GM18858 (cell line): ENCODE results near the gene PGP.

Experiments used
- ATAC-seq: cut with Tn5 transposase; IDR thresholded peaks from one replicate; pipeline ENCODE4 v1.9.1; 2021; ENCODE audit not compliant: unreplicated experiment

The PGP gene

DNA sequence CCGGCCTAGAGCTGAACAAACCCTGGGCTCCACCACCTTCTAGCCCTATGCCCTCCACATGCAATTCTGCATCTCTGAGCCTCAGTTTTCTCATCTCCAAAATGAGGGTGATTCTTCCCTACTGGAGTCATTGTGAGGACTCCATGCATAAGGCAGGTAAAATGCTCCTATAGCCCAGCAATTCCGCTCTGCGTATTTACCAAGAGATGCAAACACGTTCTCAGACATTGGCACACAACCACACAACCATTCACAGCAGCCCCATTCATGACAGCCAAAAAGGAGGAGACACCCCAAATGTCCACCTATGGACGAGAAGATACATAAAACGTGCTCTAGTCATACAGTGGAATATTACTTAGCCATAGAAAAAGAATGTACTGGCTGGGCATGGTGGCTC, 14.3 kb downstream of the PGP start:
- no peak for ATAC-seq

DNA sequence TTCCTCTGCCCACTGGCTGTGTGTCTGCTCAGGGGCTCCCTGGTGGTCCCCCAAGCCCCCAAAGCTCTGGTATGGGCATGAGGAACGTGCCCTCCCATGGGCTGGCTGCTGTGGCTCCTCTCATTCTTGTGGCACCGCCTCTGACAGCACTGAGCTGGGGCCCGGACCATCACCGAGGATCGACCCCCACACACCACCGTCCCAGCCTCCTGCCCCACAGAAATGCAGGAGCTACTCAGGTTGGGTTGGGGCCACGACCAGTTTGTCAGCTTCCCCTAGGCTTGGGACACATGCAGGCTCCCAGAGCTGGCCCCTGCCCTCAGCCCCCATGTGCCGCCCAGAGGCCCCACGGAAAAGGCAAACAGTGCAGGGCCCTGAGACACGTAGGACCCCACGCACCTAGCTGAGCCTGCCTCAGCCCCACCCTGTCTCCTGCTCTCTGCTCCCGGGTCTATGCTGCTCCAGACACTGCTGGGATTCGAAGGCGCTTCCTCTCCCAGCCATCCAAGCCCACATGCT, 15.0 kb downstream of the PGP start:
- ATAC-seq: no peak

DNA sequence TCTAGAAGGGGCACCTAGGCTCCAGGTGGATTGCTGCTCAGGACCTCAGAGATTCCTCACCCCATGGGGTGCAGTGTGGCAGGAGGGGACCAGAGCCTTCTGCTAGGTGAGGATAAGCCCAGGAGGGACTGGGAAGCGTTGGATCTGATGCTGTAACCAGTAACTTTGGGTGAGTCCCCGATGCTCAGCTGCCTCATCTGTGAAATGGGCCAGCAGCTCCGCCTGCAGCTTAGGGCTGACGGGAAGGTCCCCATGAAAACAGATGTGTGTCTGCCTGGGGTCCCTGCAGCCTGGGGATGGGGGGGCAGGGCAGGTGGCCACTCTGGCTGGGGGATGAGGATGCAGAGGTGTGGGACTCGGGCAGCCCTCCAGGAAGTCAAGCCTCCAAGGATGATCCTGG, 15.5 kb downstream of the PGP start:
- no peak for ATAC-seq

DNA sequence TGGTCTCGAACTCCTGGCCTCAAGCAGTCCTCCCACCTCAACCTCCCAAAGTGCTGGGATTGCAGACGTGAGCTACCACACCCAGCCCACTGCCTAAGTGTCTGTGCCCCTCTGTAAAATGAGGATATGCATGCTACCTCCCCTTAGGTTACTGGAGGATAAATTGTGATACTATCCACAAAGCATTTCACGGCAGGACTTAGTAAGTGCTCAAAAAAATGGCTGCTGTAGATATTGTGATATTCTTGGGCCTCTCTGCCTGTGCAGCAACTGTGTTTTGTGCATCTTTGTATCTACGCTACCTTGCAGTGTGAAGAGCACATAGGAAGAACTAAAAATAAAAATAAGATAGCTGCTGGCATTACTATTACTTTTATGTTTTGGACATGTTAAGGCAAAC, 16.4 kb downstream of the PGP start:
- no peak for ATAC-seq

DNA sequence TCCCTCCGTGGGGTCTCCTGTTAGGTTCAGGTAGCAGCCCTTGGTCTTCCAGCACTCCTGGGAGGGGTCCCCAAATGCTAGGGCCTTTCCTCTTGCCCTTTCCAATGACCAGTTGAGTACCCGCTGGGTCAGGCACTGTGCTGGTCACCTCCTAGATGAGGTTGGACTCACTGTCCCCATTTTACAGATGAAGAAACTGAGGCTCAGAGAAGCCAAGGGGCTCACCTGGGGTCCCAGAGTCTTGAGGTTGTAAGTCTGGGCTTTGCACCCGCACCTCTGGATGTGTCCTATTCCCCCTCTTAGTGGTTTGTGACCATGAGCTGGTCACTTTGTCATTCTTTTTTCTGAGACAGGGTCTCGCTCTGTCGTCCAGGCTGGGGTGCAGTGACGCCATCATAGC, 16.9 kb downstream of the PGP start:
- no peak for ATAC-seq

DNA sequence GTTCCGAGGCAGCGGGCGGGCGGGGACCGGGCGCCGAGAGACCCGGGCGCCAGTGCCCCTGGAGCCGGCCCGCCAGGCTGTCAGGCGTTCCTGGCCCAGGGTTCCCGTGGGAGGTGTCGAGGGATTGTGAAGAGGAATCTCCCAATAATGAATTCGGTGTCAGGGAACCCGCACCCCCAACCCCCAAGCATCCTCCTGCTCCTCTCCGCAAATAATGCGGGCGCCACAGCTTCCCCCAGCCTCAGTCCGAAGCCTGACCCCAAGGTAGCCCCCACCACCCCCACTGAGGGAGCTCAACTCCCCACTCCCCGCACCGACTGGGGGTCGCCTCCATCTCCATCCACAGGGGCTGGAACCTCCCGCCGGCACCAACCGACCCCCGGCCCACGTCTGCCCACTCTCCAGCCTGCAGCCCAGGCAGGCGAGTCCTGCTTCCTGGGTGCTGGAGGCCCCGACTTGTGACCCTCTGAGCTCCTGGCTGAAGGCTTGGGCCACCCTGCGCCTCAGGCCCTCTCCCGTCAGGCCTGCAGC, 17.6 kb downstream of the PGP start:
- no peak for ATAC-seq

DNA sequence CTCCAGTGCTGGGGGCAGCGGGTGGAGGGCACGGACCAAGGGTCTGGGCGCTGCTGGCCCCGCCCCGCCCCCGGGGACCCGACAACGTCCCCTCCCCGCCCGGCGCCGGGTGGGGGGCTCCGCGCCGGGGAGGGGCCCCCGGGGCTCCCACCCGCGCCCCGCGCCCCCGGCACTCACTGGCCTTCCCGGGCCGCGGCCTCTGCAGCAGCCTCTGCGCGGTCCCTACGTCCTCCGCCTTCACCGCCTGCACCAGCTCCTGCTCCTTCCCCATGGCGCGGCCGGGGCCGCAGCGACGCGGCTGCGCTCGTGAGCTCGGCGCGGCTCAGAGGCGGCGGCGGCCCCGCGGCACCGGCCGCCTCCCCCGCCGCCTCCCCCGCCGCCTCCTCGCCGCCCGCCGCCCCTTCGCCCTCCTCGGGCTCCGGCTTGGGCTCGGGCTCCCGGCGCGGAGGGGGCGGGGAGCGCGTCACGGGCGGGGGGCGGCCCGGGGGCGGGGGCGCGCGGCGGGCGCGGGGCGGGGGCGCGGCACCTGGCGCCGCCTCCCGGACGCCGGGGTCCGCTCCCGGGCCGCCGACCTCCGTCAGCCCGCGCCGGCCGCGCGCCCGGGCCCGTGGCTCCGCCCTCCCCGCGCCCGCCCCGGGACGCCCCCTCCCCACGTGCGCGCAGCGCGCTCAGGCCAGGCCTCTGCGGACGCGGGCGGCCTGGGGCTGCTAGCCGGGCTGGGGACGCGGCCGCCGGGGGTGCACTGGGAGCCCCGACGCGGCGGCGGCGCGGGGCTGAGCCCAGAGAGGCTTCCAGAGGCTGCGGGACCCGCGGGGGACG, 18.3 kb downstream of the PGP start, which contains the start of gene CASKIN1:
Gene CASKIN1, minus strand, starts transcription at position 444 of the 819 bp plus-strand sequence. Its CDS starts 173 bp downstream, at position 271.
- no peak for ATAC-seq

DNA sequence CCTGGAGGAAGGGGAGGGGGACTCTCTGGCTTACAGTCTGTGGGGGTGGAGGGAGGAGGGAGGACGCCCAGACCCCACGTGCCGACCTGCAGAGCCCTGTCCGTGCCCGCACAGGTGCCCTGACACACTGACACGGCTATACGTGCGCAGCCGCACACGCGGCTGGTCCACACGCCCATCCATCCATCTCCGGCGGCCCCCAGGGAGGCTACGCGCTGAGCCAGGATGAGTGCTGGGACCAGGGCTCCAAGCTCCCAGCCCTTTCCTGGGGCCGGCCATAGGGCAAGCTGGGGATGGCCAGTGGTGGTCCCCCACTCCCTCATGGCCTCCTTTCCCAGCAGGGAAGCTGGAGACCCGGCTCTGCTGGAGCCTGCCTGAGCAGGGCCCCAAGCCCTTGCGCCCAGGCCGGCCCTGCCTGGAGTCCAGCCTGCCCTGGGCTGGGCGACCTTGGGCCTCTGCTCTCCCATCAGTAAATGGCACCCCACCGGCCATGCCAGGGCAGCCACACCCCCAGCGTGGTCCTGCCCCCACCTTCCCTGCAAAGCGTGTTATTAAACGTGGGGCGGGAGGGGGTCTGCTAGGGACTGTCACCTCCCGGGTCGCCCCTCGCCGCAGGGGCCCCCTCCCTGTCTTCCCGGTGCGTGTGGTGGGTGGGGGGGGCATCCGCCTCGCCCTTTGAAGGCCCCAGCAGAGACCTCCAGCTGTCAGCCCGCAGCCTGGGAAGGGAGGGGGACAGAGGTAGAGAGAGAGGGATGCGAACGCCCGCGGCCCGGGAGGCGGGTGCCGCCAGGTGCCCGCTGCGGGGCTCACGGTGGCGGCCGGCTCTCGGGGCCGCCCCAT, 19.1 kb downstream of the PGP start:
- ATAC-seq: no peak

DNA sequence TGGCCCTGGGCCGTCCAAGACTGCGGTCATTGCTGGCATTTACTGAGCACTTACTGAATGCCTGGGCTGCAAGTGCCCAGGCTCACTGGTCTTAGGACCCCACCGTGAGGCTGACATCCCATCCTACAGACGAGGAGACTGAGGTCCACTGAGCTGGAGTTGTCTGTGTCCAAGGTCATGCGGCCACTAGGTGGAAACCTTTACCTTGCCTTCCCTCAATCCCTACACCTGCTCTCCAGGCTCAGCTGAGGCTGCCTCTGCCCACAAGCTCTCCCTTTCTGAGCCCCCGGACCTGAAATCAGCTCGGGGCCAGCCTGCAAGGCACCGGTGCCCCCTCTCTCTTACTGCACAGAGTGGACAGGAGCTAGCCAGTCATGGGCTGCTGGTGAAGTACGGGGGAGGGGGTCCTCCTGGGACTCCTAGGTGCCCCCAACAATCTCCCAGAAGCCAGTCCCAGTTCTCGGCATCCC, 19.8 kb downstream of the PGP start:
- ATAC-seq: no peak

DNA sequence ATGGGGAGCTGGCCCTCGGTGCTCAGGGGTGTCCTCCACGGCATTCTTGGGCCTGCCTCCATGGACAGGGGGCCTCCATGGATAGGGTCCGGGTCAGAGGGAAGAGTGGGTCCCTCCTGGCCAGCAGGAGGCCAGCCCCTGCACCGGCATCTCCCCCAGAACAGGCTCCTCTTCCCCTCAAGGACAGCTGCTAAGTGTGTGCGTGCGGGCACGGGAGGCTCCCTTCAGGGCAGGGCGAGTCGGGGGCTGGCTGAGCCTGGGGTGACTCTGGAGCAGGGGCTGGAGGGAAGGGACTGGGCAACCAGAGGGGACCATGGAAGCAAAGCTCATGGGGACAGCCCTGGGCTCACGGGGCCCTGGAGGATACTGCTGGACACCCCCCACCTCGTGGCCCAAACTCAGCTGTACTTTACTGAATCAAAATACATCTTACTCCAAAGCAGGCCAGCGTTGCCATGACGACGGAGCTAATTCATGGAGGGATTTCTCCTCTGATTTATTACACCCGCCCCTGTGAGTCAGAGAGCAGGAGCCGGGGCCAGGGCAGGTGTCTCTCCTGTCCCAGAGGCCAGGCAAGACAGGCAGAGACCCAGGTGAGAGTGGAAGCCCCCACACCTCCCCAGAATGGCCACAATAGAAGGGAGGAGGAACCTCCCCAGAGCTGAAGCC, 20.3 kb downstream of the PGP start:
- ATAC-seq: no peak

DNA sequence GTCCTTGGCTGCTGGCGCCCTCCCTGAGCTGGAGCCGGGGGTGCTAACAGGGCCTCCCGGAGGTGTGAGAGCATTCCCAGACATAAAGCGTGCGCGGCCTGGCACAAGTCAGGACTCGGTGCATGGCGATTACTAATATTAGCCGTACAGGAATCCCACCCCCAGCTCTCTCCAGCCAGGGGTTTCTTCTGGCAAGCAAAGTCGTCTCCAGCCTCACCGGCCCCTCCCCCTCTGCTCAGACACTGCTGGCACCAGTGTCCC, 23.3 kb downstream of the PGP start:
- ATAC-seq: no peak

DNA sequence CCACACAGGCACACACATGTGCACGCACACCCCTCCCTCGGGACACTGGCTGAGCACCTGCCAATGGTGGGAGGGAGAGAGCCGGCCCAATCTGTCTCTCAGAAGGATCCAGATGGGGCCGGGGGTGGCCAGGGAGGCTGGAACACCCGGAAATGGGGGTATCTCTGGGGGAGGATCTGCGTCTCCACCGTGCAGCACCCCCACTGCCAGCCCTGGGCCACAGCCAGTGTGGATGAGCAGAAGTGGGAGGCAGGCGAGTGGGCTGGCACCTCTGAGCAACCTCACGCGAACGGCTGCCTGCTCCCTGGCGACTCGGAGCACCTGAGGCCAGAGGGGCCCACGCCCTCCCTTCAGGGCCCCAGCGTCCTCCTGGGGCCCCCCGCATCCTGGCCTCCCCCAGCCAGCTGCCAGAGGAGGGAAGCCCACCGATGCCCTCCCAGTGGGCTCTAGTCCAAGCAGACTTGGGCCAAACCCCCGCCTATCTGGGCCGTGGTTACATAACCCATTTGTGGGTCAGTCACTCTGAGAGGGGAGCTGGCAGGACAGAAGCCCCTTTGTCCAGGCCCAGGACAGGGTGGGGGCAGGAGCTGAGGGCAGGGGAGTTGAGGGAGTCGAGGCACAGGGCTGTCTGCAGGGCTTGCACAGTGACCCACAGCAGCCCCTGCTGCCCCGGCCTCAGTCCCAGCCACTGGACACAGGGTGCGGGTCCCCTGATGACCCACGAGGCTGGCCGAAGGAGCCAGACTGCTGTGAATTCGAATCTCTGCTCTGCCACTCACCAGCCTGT, 23.8 kb downstream of the PGP start:
- no peak for ATAC-seq

DNA sequence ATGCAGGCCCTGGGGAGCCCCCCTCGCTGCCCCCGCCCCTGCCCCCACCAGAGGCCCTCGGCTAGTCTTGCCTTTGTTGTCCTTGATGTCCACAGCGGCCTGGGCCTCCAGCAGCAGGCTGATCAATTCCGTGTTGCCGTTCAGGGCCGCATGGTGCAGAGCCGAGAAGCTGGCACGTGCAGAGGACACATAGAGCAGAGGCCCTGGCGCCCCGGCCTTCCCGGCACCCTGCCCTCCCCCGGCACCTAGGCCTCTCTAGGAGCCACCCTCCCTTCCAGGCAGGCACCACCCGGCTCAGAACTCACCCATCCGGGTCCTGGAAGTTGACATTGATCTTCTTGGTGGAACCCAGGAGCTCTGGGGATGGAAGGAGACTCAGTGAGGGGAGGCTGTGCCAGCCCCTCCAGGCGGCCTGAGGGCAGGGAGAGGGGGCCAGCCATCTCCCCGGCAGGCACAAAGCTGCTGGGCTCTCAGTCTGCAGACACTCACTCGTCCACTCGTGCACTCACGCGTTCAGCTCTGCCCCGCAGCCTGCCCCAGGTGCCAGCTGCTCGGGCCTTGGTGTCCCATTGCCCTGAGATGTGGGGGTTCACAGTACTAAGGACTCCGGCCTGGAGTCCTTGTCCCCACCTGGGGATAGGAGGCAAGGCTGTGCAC, 24.5 kb downstream of the PGP start:
- no peak for ATAC-seq

DNA sequence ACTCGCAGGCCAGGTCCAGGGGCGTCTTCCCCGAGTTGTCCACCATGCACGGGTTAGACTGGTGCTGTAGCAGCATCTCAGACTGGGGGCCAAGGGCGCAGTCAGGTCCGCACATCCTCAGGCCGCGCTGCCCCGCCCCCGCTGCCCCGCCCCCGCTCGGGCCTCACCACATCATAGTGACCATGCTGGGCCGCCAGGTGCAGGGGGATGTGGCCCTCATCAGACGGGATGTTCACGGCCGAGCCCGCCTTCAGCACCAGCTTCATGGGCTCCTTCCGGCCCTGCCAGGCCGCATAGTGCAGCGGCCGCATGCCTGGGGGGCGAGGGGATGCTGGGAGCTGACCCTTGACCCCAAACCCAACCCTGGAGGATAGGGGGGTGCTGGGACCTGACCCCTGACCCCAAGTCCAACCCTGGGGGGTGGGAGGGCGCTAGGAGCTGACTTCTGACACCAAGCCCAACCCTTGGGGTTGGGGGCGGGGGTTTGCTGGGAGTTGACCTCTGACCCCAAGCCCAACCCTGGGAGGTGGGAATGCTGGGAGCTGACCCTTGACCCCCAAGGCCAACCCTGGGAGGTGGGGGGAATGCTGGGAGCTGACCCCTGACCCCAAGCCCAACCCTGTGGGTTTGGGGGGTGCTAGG, 25.3 kb downstream of the PGP start:
- ATAC-seq: no peak

DNA sequence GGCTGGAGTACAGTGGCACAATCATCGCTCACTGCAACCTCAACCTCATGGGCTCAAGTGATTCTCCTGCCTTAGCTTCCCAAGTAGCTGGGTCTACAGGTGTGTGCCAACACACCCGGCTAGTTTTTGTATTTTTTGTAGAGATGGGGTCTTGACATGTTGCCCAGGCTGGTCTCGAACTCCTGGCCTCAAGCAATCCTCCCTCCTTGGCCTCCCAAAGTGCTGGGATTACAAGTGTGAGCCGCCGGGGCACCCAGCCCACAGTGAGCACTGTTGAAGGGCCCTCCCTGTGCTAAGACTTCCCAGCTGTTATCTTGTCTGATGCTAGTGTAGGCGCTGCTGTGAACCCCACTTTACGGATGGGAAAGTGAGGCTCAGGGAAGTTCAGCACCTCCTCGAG, 26.2 kb downstream of the PGP start:
- ATAC-seq: no peak

DNA sequence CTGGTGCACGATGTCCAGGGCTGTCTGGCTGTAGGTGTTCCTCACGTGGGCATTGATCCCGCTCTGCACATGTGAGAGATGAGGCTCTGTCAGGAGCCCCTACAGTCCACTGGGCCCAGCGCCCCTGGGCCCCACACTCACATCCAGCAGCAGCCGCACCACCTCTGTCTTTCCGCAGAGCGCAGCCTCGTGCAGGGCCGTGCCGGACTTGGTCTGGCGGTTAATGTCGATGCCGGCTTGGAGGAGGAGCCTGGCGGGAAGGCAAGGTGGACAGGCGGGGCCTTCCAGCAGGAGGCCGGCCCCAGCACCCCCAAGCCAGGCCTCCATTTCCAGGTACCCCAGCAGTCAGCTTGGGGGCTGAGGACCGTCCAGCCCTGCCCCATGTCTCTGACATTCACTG, 27.4 kb downstream of the PGP start:
- ATAC-seq: no peak

DNA sequence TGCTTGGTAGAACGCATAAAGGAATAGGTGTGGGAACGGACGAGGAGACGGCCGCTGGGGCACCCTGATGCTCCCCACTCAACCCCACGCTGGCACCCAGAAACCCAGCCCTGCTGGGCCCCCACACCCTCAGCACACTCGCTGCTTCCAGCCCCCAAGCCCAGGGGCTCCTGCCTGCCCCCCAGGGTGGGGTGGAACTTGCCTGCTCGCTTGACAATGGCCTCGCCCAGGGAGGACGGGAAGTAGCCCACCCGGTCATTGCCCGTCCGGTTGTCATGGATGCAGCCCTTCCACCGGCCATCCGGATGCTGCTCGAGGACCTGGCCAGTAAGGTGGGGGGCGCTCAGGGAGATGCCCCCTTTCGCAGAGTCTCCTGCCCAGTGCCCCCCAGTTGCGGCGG, 28.1 kb downstream of the PGP start:
- ATAC-seq: no peak

DNA sequence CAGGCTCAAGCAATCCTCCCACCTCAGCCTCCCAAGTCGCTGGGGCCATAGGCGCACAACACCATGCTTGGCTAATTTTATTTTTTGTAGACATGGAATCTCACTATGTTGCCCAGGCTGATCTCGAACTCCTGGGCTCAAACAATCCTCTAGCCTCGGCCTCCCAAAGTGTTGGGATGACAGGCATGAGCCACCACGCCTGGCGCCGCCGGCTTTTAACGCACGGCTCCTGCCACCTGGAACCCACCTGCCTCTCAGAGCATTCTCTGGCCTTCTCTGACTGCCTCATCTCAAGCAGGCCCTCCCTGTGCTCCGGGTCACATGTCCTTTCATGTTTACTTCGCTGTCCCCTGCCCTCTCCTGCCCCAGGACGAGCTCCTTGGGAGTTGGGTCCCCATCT, 28.6 kb downstream of the PGP start:
- no peak for ATAC-seq

DNA sequence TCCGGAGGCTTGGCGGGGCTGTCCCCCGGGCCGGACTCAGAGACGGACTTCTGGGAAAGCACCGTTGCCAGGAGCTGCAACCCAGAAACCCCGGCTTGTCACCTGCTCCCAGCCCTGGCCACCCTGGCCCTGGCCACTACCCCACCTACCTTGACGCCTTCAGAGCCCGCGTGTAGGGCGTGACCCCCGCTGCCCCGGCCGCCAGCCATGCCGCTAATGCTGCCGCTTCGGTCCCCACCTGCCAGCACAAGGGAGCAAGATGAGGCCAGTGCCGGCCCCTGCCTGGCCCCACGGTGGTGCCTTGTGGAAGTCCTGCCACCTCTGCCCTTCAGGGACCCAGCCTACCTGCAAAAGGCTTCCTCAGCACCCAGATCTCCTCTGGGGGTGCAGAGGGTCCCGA, 29.7 kb downstream of the PGP start:
- no peak for ATAC-seq

DNA sequence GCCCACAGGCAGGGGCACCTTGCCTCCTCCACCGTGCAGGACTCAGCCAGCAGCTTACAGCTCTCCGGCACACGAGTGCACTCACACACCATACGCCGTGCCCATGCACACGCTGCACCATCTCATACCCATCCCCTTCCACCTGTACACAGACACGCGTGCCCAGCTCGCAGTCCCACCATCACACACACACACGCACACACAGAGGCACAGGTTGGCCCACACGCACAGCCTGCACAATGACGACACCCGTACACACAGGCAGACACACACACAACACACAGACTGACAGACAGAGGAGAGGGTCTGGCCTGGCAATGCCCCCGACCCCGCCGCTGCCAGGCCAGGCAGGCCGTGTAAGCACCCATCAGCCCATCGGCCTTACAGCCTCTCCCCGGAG, 30.3 kb downstream of the PGP start:
- no peak for ATAC-seq
